ENCODE data around the gene ZNF487. TPM values are rescaled to one million over a fixed set of nuclear protein-coding genes. Genes with fewer than 3 reads are reported as not detected.

The ZNF487 gene
- polyA plus RNA-seq, 2 of the 4 experiments (the other 2 are of a cell fraction): 4.3 to 7.2 TPM

DNA sequence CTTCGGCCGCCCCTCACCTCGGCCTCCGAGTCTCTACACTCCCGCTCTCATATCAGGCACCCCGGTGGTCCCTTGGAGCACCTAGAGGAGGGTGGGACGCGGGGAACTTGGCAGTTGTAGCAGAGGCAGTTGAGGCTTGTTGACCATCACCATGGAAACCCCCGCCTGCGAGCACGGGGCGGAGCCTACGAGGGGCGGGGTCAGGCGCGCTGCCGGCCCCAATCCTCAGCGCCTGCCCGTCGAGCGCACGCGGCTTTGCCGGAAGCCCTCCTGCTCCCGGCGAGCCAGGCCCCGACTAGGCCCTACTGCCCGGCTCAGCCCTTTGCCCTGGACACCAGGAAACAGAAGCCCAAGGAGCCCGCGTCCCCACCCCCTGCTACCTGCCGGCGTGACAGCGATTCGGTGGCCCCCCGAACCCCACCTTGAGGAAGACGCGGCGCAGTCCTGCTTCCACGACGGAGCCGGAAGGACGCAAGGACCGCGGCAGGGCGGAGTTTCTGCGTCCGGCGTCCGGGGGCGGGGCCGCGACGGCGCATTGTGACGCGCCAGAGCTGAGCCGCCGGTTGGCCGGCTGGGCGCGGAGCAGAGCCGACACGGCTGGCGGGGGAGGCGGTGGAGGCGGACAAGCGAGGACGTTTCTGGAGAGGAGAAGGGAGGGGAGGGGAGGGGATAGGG, 28.1 kb upstream of the ZNF487 start, which contains the start of gene HNRNPF (continued):
- no peak for TF ChIP-seq CBX2 (IDR thresholded peaks at IDR 0.05; ENCODE audit: borderline replicate concordance, low read depth)
- no peak for TF ChIP-seq MAFK (IDR thresholded peaks at IDR 0.05; ENCODE audit: partially characterized antibody)
- no peak; a peak in 1 of 5 replicates for TF ChIP-seq EP300 (IDR thresholded peaks at IDR 0.05)
- no peak for TF ChIP-seq RCOR1 (IDR thresholded peaks at IDR 0.05; ENCODE audit: low read depth, low read length)
- no peak for TF ChIP-seq RFX5 (IDR thresholded peaks at IDR 0.05)
- TF ChIP-seq EHMT2 (IDR thresholded peaks at IDR 0.05; ENCODE audit: low read depth): no peak
- peak; percentile 69 for TF ChIP-seq FOXS1 (CRISPR knock-in tag; IDR thresholded peaks at IDR 0.05)
- TF ChIP-seq BHLHE40 (IDR thresholded peaks at IDR 0.05; ENCODE audit: low read depth, low read length): no peak
- TF ChIP-seq, protein P1, sequence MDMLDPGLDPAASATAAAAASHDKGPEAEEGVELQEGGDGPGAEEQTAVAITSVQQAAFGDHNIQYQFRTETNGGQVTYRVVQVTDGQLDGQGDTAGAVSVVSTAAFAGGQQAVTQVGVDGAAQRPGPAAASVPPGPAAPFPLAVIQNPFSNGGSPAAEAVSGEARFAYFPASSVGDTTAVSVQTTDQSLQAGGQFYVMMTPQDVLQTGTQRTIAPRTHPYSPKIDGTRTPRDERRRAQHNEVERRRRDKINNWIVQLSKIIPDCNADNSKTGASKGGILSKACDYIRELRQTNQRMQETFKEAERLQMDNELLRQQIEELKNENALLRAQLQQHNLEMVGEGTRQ (IDR thresholded peaks at IDR 0.05): 0 out of 2 replicates have a peak, but pooled peaks have one; percentile 19
- TF ChIP-seq FOSB (CRISPR knock-in tag; IDR thresholded peaks at IDR 0.05): peak; percentile 84; the same call in 1 of the 2 replicates
- TF ChIP-seq POLR2A (IDR thresholded peaks at IDR 0.05; ENCODE audit: low read length): peak; percentile 41
- TF ChIP-seq CBX8 (IDR thresholded peaks at IDR 0.05): no peak

DNA sequence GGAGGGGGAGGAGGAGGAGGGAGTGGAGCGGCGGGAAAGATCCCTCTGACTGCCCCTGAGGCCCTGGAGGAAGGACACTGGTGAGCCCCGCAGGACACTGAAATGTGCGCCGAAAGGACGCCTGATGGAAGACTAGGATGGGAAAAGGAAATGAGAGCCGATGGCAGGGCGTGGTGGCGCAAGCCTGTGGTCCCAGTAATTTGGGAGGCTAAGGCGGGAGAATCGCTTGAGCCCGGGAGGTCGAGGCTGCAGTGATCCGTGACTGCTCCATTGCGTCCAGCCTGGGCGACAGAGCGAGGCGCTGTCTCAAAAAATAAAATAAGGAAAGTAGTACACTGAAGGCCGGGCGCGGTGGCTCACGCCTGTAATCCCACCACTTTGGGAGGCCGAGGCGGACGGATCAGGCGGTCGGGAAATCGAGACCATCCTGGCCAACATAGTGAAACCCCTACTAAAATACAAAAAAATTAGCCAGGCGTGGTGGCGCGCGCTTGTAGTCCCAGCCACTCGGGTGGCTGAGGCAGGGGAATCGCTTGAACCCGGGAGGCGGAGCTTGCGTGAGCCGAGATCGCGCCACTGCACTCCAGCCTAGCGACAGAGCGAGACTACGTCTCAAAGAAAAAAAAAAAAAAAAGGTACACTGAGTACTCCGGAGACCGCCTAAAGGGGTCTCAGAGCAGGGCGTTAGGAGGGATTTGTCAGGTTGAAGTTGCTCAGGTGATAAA, 27.4 kb upstream of the ZNF487 start:
- Histone ChIP-seq H3K9me3 (no peaks in the 10 kb centered on the region), H3K4me1 (peaks cover 23% of the 10 kb centered on the region), H3K4me3 (peak overlapping the region; percentile 96), H3K27ac (peak overlapping the region; percentile 95), H3K4me2 (peak overlapping the region; percentile 79)
- FAIRE-seq (no peak), ATAC-seq (peak in 1 of 2 experiments; percentile 30; a peak in 3 of 6 replicates), DNase-seq (ENCODE audit: low read depth in 1 of 2, low spot score in 1 of 2) (peak in 1 of 2 experiments; percentile 59)
- 2% methylated on average over 45 of the region's 46 CpGs for WGBS (ENCODE audit: missing lambda C conversion rate)
- CTCF ChIA-PET: no interaction called here
- POLR2A ChIA-PET: interaction anchor here (0.7 to 2.6 kb wide), 11 partner anchors 9 to 55 kb away, joined by 3 to 38 read pairs (median 4); partner anchors contain the start of gene ZNF487
- TF ChIP-seq RARB (CRISPR knock-in tag; IDR thresholded peaks at IDR 0.05): 0 out of 2 replicates have a peak, but pooled peaks have one; percentile 57
- TF ChIP-seq, protein P2, sequence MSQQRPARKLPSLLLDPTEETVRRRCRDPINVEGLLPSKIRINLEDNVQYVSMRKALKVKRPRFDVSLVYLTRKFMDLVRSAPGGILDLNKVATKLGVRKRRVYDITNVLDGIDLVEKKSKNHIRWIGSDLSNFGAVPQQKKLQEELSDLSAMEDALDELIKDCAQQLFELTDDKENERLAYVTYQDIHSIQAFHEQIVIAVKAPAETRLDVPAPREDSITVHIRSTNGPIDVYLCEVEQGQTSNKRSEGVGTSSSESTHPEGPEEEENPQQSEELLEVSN (IDR thresholded peaks at IDR 0.05; ENCODE audit: borderline replicate concordance, low read depth): peak; percentile 11; the same call in 1 of the 2 replicates
- TF ChIP-seq CEBPB (IDR thresholded peaks at IDR 0.05): no peak
- TF ChIP-seq, protein P3, sequence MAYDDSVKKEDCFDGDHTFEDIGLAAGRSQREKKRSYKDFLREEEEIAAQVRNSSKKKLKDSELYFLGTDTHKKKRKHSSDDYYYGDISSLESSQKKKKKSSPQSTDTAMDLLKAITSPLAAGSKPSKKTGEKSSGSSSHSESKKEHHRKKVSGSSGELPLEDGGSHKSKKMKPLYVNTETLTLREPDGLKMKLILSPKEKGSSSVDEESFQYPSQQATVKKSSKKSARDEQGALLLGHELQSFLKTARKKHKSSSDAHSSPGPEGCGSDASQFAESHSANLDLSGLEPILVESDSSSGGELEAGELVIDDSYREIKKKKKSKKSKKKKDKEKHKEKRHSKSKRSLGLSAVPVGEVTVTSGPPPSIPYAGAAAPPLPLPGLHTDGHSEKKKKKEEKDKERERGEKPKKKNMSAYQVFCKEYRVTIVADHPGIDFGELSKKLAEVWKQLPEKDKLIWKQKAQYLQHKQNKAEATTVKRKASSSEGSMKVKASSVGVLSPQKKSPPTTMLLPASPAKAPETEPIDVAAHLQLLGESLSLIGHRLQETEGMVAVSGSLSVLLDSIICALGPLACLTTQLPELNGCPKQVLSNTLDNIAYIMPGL (CRISPR knock-in tag; IDR thresholded peaks at IDR 0.05; ENCODE audit: borderline replicate concordance): peak; percentile 88
- peak; percentile 47; the same call in 1 of the 2 replicates for TF ChIP-seq TP53 (CRISPR knock-in tag; IDR thresholded peaks at IDR 0.05)
- 0 out of 2 replicates have a peak, but pooled peaks have one; percentile 58 for TF ChIP-seq HOXB5 (CRISPR knock-in tag; IDR thresholded peaks at IDR 0.05)
- peak; percentile 59; the same call in 1 of the 2 replicates for TF ChIP-seq HOXA7 (CRISPR knock-in tag; IDR thresholded peaks at IDR 0.05)
- TF ChIP-seq EHF (CRISPR knock-in tag; IDR thresholded peaks at IDR 0.05): peak; percentile 52; the same call in 1 of the 2 replicates
- no peak for TF ChIP-seq MAZ (IDR thresholded peaks at IDR 0.05; ENCODE audit: borderline replicate concordance, low read depth, low read length)
- peak; percentile 54; the same call in 1 of the 2 replicates for TF ChIP-seq PHF8 (IDR thresholded peaks at IDR 0.05; ENCODE audit: borderline replicate concordance, low read depth)
- peak; percentile 44; the same call in 1 of the 2 replicates for TF ChIP-seq POLR2A (IDR thresholded peaks at IDR 0.05; ENCODE audit: low read length)
- TF ChIP-seq, protein P4, sequence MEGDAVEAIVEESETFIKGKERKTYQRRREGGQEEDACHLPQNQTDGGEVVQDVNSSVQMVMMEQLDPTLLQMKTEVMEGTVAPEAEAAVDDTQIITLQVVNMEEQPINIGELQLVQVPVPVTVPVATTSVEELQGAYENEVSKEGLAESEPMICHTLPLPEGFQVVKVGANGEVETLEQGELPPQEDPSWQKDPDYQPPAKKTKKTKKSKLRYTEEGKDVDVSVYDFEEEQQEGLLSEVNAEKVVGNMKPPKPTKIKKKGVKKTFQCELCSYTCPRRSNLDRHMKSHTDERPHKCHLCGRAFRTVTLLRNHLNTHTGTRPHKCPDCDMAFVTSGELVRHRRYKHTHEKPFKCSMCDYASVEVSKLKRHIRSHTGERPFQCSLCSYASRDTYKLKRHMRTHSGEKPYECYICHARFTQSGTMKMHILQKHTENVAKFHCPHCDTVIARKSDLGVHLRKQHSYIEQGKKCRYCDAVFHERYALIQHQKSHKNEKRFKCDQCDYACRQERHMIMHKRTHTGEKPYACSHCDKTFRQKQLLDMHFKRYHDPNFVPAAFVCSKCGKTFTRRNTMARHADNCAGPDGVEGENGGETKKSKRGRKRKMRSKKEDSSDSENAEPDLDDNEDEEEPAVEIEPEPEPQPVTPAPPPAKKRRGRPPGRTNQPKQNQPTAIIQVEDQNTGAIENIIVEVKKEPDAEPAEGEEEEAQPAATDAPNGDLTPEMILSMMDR (IDR thresholded peaks at IDR 0.05): no peak
- peak; percentile 85 for TF ChIP-seq TFCP2L1 (CRISPR knock-in tag; IDR thresholded peaks at IDR 0.05)
- peak; percentile 86 for TF ChIP-seq FOSB (CRISPR knock-in tag; IDR thresholded peaks at IDR 0.05)
- TF ChIP-seq, protein P5, sequence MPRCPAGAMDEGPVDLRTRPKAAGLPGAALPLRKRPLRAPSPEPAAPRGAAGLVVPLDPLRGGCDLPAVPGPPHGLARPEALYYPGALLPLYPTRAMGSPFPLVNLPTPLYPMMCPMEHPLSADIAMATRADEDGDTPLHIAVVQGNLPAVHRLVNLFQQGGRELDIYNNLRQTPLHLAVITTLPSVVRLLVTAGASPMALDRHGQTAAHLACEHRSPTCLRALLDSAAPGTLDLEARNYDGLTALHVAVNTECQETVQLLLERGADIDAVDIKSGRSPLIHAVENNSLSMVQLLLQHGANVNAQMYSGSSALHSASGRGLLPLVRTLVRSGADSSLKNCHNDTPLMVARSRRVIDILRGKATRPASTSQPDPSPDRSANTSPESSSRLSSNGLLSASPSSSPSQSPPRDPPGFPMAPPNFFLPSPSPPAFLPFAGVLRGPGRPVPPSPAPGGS (IDR thresholded peaks at IDR 0.05): 0 out of 3 replicates have a peak, but pooled peaks have one; percentile 27

All from A549 (cell line).